GM11168 (cell line): Measurements from ENCODE around the gene RRP36.
"Not testable (repeated sequence)": the region's sequence is repeated elsewhere in the genome, so short reads cannot be mapped to it uniquely, and the experiment has no call there.

ENCODE experiments used
- in situ Hi-C: fragments of 300-500 bp; cut with MboI; formaldehyde crosslinking; loops from one replicate; pipeline ENCODE4 v1.12.0; 2022; ENCODE audit warnings: low sequenced_read_pairs; ENCODE audit not compliant: unreplicated experiment

The RRP36 gene, protein sequence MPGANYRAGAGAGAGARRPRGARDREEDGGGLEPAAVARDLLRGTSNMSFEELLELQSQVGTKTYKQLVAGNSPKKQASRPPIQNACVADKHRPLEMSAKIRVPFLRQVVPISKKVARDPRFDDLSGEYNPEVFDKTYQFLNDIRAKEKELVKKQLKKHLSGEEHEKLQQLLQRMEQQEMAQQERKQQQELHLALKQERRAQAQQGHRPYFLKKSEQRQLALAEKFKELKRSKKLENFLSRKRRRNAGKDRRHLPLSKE

DNA sequence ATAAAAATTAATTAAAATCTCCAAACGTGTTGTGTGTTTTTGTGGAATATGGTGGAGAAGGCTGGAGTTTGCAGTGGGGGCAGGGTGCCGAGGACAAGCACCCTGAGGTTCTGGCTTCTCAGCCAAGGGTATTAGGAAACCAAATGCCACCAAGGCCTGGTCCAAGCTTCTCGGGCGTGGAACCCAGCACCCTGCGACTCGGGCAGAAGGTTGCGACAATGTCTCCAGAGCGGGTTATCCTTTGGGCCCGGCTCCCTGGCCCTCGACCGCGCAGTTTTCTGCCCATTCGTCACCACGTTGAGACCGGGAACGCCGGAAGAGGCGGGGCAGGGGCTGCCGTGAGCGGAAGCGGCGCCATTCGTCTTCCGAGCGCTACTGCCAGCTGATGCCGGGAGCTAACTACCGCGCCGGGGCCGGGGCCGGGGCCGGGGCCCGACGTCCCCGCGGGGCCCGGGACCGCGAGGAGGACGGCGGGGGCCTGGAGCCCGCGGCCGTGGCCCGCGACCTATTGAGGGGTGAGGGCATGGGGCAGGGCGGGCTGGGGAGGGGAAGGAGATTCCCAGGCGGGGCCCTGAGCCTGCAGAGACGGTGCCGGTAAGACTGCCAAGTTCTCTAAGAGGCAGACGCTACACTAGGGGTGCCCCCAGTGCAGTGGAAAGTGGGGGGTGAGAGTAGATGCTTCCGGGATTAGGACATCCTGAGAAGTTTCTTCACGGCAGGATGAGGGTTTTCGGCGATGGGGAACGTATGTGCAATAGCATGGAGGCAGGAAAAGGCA is at the start of gene RRP36:
Gene RRP36 (plus strand): TSS at position 354 of the 778 bp plus-strand sequence. CDS start 32 bp downstream, at position 386.
- in situ Hi-C loops, result no loop called here

DNA sequence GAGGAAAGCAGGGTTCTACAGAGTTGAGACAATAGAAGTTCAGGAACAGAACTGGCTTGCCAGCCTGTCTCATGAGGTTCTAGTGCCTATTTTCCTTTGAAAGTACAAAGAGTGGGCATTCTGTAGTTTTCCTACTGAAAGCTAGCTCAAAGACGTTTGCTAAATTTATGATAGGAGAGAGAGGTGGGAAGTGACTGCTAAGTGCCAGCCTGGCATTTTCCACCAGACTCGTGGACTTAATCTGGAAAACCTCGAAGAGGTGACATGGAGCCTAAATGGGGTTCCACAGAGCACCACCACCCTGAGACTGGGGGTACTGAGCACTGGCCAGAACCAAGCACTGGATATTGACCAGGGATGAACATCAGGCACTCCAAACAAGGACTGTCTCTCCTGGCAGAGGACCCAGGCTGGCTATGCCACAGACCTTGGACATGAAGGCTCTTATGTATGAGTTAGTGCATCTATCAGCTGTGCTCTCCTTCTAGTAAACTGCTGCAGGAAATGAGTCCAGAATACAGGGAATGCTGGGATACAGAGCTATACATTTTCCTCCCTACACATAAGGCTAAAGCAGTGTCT is 49.6 kb upstream of the RRP36 start:
- in situ Hi-C loops, result no loop called here

DNA sequence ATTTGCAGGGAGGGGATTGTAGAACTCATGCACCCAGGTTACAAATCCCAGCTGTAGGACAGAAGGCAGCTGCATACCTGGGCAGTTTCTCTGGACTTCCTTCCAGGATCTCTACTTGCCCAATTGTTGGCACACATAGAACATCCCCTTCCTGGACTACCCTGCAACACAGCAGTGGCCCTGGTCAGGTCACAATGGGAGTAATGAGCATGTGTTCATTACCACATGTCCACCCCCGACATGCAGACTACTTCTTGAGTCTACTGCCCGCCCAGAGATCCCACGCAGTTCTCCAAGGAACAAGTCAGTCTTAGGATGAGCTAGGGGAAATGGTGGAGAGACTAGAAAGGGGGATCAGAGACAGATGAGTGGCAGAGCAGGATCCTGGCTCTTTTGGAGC is 47.5 kb upstream of the RRP36 start:
- in situ Hi-C loops, result no loop called here

GRCh38 chr6:42974919-42975505 is 46.4 kb upstream of the RRP36 start:
- in situ Hi-C loops, result no loop called here

DNA sequence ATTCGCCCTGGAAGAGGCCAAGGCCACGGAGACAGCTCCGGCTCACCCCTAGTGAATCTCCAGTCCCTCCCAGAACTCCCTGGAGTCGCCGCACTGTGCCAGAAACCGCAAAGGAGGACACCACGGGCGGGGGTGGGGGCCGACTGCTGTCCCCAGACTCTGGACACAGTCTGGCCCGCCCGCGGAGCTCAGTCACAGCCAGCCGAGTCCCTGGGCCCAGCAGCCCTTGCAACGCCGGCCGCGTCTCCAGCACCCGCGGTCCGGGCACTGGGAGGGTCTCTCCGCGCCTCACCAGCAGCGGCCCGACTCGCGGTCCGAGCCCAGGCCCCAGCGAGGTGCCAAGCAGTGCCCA is 43.0 kb upstream of the RRP36 start:
- in situ Hi-C loops, result no loop called here

DNA sequence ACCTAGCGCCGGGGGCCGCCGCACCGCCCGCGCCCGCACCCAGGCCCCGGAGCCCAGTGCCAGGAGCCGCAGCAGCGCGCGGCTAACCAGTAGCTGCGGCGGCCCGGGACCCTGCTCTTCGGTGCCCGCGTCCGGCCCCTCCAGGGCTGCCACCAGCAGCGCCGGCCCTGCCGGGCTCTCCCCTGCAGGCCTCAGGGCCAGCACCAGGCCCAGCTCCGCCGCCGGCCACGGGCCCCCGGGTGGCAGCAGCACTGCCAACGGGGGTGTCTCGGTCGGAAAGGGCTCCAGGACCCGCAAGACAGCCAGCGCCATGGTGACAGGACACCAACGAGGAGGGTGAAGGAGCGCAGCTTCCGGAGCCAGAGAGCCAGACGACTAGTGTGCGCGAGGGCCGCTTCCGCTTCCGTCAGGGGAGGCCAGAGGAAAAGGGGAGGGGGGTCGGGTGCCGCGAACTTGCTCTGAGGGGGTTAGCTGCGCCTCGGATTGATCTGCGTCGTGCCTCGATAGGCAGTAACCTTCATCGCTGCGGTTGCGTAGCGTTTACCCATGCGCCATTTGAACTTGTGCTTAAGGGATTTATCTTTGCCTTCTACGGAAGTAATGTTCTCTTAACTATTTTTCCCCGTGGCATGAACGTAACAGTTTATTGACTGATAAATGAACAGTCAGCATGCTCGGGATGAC is 42.4 kb upstream of the RRP36 start, which contains the start of gene PEX6:
Gene PEX6 (minus strand): TSS at position 343 of the 684 bp plus-strand sequence. CDS start 31 bp downstream, at position 312.
- in situ Hi-C loops, result no loop called here

DNA sequence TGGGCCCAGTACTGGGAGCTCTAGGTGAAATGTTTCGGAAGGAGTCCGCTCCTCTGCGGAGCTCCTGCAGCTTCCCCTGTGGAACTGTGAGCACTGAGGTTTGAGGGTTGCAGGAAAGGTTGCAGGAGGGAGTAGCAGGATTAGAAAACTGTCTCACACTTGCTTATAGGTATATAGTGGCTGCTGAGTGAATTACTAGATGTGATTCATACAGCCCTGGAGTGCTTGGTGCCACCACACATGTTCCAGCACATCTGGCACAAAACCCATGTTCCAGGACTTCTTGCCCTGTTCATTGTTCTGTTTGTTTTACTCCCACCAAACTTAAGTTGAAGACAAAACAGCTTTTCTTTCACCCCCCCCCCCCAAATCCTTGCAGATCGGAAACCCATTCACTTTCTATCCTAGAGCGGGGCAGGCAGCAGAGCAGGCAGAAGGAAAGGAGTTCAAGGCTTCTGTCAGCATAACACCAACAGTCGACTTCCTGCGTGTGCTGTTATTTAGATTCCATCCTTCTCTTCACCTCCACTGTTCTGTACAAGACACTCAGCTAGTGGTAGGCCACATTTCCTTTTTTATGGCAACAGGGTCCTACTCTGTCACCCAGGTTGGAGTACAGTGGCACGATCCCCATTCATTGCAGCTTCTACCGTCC is 41.8 kb upstream of the RRP36 start:
- in situ Hi-C loops, result no loop called here

GRCh38 chr6:42981836-42982235 is 39.6 kb upstream of the RRP36 start:
- in situ Hi-C loops, result no loop called here

DNA sequence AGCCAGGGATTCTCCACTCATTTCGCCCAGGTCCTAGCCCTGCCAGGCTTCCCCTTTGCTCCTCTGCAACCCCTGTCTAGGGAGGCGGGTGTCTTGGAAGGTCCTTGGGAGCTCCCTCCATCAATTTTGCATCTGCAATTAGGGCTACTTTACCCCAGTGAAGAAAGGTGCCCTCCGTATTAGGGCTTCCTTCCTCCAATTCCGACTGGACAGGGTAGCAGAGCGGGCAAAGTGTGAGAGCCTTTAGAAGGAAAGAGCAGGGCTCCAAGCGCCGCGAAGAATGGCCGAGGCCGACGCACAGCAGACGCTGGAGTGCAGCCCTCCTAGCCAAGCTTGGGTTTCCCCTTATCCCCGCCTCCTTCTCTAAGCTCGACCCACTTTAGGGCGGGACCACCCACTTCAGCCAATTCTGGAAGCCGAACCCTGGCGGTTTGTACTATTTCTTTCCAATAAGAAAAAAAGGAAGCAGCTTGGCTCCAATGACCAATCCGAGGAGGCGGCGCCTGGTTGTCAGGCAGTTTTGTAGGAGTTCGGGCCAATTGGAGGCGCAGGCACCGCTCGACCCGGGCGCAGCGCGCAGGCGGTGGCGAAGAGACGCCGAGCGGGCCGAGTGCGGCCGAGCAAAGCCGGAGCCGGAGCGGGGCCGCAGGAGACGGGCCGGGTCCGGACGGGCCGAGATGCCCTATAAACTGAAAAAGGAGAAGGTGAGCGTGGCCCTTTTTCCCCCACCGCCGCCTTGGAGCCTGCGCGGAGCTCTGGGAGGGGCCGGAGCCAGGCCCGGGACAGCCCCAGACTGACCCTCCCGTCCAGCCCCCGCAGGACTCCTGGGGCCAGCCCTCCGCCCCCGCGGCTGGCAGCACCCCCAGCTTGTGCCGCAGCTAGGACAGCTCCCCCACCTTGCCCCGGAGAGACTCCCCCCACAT is 37.2 kb upstream of the RRP36 start, which contains the start of gene PPP2R5D:
Gene PPP2R5D (plus strand): TSS at position 570 of the 923 bp plus-strand sequence. CDS start 108 bp downstream, at position 678.
- in situ Hi-C loops, result no loop called here

DNA sequence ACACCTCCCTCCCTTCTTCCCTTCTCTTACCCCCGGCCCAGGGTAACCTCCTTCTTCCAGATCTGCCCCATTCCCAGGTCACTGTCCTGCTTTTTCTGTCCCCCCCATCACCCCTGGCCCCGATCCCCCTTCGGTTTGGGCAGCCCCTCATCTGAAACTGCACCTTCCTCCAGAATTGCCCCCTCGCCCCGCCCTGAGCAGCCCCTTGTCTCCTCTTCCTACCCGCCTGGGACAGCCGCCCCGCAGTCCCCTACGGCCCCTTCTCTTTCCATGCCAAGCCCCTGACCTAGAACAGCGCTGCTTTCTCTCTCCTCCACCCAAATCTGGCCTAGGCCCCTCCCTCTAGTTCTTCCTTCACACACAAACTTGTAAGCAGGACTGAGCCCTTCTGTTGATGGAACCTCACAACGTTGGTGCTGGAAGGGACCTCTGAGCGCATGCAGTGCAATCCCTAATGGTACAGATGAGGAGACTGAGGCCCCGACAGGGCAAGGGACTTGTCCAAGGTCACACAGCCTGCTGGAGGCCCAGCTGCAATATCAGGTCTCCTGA is 36.4 kb upstream of the RRP36 start:
- in situ Hi-C loops, result no loop called here

- in situ Hi-C loops, result no loop called here
Observed at GRCh38 chr6:42987533-42988451, 33.6 kb upstream of the RRP36 start.

DNA sequence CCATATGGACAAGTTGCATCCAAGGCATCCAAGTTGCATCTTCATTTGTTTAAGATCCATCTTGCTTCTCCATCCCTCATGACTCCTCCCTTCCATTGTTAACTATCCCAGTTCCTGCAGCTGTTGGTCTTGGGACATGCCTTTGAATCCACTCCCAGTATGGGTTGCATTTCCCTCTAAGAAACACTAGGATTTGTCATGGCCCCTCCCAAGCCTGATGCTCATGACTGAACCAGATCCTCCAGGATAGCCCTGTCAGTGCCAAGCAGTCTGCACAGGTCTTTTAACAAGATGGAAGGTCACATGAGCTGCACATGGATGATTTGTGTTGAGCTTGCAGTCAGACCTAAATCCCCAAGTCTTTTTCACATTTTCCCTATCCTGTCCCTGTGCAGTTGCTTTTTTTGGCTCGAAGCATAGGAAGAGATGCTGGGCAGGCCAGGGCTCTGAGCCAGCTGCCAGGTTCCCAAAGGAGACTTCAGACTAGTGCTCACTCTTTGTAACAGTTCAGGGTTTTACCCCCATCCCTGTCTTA is 32.9 kb upstream of the RRP36 start:
- in situ Hi-C loops, result no loop called here

DNA sequence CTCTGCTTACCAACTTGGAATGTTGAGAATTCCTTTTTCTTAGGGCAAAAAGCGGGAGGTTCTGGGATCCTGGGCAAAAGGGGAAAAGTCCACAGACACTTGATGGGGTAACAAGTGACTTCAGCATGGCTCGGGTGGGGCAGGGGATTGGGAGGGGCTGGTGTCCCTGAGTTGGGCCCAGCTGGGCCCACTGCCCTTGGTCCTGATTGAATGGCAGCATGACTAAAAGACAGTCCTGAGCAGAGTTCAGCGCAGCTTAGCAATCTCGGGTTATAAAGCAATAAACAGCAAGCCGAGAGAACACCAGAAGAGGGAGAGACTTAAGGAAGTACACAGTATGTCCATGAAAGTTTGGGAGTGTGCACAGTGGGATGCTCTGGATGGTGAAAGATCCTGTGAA is 31.5 kb upstream of the RRP36 start:
- in situ Hi-C loops, result no loop called here

DNA sequence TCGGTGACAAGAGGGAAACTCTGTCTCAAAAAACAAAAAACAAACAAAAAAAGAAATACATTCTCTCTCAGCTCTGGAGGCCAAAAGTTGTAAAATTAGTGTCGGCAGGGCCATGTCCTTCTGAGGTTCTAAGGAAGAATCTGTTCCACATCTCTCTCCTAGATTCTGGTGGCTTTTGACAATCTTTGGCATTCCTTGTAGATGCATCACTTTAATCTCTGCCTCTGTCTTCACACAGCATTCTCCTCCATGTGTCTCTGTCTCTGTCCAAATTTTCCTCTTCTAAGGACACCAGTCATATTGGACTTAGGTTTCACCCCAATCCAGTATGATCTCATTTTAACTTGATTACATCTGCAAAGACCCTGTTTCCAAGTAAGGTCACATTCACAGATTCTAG is 28.0 kb upstream of the RRP36 start:
- in situ Hi-C loops, result no loop called here

GRCh38 chr6:42996513-42996912 is 24.9 kb upstream of the RRP36 start:
- in situ Hi-C loops, result no loop called here

DNA sequence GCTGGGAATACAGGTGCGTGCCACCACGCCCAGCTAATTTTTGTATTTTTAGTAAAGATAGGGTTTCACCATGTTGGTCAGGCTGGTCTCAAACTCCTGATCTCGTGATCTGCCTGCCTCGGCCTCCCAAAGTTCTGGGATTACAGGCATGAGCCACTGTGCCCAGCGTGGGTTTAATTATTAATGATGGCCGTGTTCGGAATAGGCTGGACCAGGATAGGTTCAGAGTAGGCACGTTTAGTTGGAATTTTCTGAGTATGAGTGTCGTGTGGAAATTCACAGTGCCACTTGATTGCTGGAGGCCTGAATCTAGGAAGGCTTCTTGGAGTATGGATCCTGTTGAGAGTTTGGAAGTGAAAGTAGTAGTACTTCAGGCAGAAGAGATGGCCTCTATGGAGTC is 23.2 kb upstream of the RRP36 start:
- in situ Hi-C loops, result not testable (repeated sequence)

GRCh38 chr6:43001843-43002242 is 19.6 kb upstream of the RRP36 start:
- in situ Hi-C loops, result no loop called here
